Neural cell (in vitro differentiated cells): Measurements from ENCODE around the gene CIBAR2.

Experiments
- EP300 ChIP-seq: fragments of 450-650 bp; conservative IDR thresholded peaks from 2 replicates; pipeline ENCODE4 v1.6.1; 2014; ENCODE audit warnings: antibody characterized with exemption, mild to moderate bottlenecking, moderate library complexity; ENCODE audit not compliant: poor library complexity, severe bottlenecking
- EZH2 ChIP-seq: fragments of 200-600, 300-800 bp; shearing (Covaris generic), sonication (generic); IDR thresholded peaks from 2 replicates; pipeline ENCODE4 v1.6.1; 2014; ENCODE audit warnings: antibody characterized with exemption, low read length, borderline replicate concordance, mild to moderate bottlenecking; ENCODE audit not compliant: insufficient read depth, poor library complexity, severe bottlenecking
- POLR2AphosphoS5 ChIP-seq: IDR thresholded peaks from 2 replicates; pipeline ENCODE4 v1.6.1; 2012
- SMC3 ChIP-seq: fragments of 450-650 bp; conservative IDR thresholded peaks from 2 replicates; pipeline ENCODE4 v1.6.1; 2014; ENCODE audit warnings: antibody characterized with exemption, mild to moderate bottlenecking, moderate library complexity; ENCODE audit not compliant: poor library complexity
- TAF1 ChIP-seq: IDR thresholded peaks from 2 replicates; pipeline ENCODE4 v1.6.1; 2012; ENCODE audit warnings: low read depth
- TF ChIP-seq, protein P1 (sequence below): fragments of 450-650 bp; IDR thresholded peaks from 2 replicates; pipeline ENCODE4 v1.5.1; 2014; ENCODE audit warnings: antibody characterized with exemption, mild to moderate bottlenecking, moderate library complexity; ENCODE audit not compliant: poor library complexity, severe bottlenecking
- TF ChIP-seq, protein P2 (sequence below): IDR thresholded peaks from 2 replicates; pipeline ENCODE4 v1.6.1; 2012; ENCODE audit warnings: borderline replicate concordance

DNA sequence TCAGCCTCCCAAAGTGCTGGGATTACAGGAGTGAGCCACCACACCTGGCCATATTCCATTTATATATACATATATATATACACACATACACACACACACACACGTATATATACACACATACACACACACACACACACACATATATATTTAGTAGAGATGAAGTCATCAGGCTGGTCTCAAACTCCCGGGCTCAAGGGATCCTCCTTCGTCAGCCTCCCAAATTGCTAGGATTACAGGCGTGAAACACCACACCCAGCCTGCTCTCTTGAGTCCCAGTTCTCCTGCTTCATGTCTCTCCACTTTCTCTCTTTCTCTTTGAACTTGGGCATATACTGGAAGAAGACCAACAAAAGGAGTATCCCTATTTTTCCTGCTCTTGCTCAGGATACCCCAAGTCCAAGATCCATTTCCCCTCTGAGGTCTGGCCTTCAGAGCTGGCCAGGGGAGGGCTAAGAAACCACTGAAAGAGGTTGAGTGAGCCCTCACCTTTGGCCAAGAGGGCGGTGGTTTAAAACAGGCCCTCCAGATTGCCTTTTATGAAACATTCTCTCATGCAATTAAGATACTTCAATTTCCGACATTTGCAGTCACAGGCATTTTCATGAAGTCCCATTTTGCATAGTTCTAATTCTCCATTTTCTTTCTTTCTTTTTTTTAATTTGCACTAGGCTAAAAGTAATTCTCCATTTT, 37.9 kb downstream of the CIBAR2 start:
- TF ChIP-seq EZH2 (no peak), TAF1 (no peak), SMC3 (no peak), EP300 (no peak), POLR2AphosphoS5 (no peak)
- TF ChIP-seq, protein P1, sequence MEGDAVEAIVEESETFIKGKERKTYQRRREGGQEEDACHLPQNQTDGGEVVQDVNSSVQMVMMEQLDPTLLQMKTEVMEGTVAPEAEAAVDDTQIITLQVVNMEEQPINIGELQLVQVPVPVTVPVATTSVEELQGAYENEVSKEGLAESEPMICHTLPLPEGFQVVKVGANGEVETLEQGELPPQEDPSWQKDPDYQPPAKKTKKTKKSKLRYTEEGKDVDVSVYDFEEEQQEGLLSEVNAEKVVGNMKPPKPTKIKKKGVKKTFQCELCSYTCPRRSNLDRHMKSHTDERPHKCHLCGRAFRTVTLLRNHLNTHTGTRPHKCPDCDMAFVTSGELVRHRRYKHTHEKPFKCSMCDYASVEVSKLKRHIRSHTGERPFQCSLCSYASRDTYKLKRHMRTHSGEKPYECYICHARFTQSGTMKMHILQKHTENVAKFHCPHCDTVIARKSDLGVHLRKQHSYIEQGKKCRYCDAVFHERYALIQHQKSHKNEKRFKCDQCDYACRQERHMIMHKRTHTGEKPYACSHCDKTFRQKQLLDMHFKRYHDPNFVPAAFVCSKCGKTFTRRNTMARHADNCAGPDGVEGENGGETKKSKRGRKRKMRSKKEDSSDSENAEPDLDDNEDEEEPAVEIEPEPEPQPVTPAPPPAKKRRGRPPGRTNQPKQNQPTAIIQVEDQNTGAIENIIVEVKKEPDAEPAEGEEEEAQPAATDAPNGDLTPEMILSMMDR, result no peak
- TF ChIP-seq, protein P2, sequence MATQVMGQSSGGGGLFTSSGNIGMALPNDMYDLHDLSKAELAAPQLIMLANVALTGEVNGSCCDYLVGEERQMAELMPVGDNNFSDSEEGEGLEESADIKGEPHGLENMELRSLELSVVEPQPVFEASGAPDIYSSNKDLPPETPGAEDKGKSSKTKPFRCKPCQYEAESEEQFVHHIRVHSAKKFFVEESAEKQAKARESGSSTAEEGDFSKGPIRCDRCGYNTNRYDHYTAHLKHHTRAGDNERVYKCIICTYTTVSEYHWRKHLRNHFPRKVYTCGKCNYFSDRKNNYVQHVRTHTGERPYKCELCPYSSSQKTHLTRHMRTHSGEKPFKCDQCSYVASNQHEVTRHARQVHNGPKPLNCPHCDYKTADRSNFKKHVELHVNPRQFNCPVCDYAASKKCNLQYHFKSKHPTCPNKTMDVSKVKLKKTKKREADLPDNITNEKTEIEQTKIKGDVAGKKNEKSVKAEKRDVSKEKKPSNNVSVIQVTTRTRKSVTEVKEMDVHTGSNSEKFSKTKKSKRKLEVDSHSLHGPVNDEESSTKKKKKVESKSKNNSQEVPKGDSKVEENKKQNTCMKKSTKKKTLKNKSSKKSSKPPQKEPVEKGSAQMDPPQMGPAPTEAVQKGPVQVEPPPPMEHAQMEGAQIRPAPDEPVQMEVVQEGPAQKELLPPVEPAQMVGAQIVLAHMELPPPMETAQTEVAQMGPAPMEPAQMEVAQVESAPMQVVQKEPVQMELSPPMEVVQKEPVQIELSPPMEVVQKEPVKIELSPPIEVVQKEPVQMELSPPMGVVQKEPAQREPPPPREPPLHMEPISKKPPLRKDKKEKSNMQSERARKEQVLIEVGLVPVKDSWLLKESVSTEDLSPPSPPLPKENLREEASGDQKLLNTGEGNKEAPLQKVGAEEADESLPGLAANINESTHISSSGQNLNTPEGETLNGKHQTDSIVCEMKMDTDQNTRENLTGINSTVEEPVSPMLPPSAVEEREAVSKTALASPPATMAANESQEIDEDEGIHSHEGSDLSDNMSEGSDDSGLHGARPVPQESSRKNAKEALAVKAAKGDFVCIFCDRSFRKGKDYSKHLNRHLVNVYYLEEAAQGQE, result no peak
